Fibroblast of lung (primary cell): ENCODE data around the gene NUDC.

Source experiments
- EZH2 ChIP-seq: IDR thresholded peaks from 2 replicates; pipeline ENCODE4 v1.5.1; 2012; ENCODE audit warnings: low read length, control low read depth, mild to moderate bottlenecking; ENCODE audit errors: missing control alignments
- TF ChIP-seq, protein P1 (sequence below), 2 donors: IDR thresholded peaks in 1 of 2; conservative IDR thresholded peaks in 1 of 2; 1 replicate in 1 of 2; 2 replicates in 1 of 2; pipeline ENCODE4 v1.5.1; 2011 to 2012; ENCODE audit warnings: low read length in 2 of 2, control low read depth in 1 of 2, inconsistent platforms in 1 of 2, low read depth in 1 of 2, mild to moderate bottlenecking in 1 of 2

- TF ChIP-seq, protein P1, sequence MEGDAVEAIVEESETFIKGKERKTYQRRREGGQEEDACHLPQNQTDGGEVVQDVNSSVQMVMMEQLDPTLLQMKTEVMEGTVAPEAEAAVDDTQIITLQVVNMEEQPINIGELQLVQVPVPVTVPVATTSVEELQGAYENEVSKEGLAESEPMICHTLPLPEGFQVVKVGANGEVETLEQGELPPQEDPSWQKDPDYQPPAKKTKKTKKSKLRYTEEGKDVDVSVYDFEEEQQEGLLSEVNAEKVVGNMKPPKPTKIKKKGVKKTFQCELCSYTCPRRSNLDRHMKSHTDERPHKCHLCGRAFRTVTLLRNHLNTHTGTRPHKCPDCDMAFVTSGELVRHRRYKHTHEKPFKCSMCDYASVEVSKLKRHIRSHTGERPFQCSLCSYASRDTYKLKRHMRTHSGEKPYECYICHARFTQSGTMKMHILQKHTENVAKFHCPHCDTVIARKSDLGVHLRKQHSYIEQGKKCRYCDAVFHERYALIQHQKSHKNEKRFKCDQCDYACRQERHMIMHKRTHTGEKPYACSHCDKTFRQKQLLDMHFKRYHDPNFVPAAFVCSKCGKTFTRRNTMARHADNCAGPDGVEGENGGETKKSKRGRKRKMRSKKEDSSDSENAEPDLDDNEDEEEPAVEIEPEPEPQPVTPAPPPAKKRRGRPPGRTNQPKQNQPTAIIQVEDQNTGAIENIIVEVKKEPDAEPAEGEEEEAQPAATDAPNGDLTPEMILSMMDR (conservative IDR thresholded peaks at IDR 0.05 in 1 of 2, IDR thresholded peaks at IDR 0.05 in 1 of 2; ENCODE audit: low read depth in 1 of 2, low read length in 2 of 2): no peak
- TF ChIP-seq EZH2: no peak
Observed at GRCh38 chr1:26946270-26946669, 24.7 kb downstream of the NUDC start.
